ENCODE results near the gene AMIGO1.

The AMIGO1 gene

GRCh38 chr1:109501644-109502363, 7.7 kb downstream of the AMIGO1 start:
- DNase-seq: no peak

DNA sequence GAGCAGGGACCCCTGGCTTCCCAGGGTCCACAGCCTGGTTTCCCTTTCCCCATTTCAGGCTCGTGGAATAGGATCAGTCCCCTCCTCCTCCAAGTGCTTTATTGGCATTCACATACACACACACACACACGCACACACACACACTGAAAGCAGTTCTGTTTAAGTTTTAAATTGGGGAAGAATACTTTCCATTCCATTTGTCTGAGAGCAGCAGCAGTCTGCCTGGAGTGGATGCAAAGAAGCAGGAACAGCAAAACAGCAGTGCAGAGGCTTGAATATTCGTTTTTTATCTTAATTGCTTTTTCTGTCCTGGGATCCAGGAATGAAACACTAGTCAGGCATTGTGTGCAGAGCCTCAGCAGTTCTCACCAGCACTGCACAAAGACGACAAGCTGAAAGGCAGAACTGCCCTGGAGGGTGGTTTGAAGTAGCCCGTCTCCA, 8.6 kb downstream of the AMIGO1 start:
- DNase-seq: no peak

- DNase-seq: peak; percentile 63 to 73
These were observed 9.6 kb downstream of the AMIGO1 start for GRCh38 chr1:109499661-109500536.

GRCh38 chr1:109499081-109499480, 10.4 kb downstream of the AMIGO1 start:
- DNase-seq: no peak

- peak in 1 of 2 donors; percentile 43 for DNase-seq
These were observed 11.2 kb downstream of the AMIGO1 start for GRCh38 chr1:109498161-109498801.

DNA sequence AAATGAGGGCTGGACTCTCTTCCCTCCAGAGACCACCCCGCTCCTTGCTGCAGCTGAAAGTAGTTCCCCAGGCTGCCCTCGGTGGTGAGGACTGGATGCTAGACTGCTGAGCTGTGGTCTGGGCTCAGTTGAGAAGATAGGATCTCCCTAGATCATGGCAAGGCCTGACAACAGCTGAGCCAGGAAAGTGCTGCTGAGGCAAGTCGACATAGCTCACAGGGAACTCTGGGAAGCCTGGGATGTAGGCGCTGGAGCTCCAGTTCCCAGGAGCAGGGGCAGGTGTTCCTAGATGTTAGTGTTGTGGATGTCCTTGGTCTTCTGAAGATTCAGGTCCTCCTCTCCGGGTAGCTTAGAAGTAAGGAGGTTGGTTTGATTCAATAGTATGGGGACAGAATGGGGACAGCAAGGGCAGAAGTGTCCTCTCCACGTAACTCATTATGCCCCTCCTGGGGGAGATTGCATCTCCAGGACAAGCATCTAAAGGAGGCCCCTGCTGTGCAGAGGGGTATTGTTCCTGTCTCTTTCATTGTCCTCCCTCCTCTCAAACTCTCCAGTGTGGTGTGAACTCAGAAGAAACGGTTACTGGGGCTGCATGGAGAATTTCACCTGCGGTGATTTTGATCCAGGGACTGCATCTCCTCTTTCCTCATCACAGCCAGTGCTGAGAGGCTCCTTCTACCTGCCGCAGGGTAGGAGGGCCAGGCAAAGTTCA, 11.9 kb downstream of the AMIGO1 start:
- DNase-seq: no peak

GRCh38 chr1:109495738-109496137, 13.8 kb downstream of the AMIGO1 start:
- no peak for DNase-seq

DNA sequence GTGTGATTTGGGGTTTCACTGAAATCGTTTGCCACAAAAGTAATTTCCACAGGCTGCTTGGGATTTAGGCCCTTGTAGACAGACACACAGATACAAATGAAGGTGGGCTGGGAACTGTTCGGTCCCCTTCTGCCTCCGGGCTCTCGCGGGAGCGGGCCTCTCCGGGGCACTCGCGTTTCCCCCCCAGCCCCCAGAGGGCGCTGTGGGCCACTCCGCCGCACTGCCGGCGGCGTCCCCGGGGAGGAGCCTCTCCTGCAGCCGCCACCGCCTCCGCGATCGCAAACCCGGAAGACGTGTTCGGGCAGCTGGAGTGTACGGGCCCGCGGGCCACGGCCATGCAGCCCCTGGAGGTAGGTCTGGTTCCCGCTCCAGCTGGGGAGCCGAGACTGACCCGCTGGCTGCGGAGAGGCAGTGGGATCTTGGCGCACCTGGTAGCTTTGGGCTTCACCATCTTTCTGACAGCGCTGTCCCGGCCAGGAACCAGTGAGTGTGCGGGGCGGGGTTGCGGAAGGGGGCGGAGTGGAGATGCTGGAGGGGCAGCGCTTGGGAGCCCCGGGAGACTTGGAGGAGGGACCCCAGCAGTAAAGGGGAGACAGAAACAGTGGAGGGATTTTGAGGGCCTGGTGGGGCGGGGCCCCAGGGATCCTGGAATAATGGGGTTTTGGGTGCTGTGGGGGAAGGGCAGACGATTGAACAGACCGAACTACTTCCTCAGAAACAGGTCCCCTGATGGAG, 15.6 kb downstream of the AMIGO1 start, which contains the start of gene CYB561D1:
TSS of gene CYB561D1 (plus strand) at position 290 of the 735 bp plus-strand sequence. CDS start at position 336, 46 bp downstream.
- peak; percentile 86 to 89 for DNase-seq

GRCh38 chr1:109493227-109493626, 16.3 kb downstream of the AMIGO1 start:
- DNase-seq: no peak

GRCh38 chr1:109492779-109493178, 16.7 kb downstream of the AMIGO1 start:
- no peak for DNase-seq

DNA sequence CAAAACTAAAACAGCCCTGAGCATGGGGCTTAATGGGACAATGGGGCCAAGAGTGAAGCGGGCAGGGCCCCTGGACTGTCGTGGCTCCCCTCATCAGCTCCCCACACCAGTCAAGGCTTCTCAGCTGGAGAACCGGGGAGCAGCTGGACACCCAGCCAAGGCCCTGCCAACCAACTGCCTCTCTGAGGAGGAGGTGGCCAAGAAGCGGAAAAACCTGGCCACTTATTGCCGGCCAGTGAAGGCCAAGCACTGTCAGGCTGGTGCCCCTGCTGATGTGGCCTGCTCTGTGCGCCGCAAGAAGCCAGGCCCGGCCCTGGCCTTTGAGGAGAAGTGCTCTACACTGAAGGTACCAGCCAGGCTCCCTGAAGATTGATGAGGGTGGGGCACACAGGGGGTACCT, 18.2 kb downstream of the AMIGO1 start:
- DNase-seq: no peak

DNA sequence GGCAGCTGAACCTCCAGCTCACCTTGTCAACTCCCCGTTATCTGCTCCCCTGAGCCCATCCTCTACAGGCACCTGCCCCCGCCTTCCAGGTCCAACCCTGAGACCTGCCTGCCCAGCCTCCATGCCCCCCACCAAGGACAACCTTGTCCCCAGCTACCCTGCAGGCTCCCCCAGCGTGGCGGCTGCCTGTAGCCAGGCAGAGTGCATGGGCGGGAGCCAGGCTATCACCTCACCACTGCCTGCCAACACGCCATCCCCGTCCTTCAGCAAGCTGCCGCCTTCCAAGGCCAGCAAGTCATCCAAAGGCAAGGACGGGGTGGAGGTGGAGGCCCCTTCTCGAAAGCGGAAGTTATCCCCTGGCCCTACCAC, 18.6 kb downstream of the AMIGO1 start:
- DNase-seq: no peak

DNA sequence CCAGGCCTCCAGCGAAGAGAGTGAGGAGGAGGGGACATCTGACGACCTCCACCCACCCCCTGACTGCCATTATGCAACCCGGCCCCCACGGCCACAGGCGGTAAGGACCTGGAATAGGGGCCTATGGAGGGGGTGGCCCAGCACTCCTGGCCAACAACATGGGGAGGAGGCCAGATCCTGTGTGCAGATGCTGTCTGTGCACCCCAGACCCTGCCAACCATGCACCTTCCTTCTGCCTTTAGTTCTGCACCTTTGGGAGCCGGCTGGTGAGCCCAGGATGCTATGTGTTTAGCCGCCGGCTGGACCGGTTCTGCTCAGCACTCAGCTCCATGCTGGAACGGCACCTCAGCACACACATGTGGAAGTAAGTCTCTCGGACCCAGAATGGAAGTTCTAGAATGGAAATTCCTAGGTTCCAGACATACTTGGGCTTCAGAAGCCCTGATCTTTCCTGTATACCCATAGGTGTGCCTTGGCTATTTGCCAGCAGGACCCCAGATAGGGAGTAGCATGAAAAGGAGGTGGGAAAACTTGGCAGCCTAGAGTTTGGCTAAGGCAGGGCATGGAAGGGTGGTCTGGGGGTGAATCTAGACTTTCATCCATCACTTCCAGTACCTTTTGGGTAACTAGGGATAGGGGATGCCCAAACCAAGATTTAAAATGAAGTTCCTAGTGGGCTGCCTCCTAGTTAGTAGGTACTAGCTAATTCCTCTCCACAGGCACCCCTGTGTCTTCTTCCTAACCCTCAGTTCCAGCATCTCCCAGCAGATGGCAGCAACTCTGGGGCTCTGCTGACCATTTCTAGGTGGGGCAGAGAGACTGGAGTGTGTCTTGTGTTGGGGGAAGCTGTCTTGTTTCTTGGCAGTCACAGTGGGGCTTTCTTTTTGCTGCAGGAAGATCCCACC, 19.2 kb downstream of the AMIGO1 start:
- DNase-seq: peak; percentile 72 to 84

DNA sequence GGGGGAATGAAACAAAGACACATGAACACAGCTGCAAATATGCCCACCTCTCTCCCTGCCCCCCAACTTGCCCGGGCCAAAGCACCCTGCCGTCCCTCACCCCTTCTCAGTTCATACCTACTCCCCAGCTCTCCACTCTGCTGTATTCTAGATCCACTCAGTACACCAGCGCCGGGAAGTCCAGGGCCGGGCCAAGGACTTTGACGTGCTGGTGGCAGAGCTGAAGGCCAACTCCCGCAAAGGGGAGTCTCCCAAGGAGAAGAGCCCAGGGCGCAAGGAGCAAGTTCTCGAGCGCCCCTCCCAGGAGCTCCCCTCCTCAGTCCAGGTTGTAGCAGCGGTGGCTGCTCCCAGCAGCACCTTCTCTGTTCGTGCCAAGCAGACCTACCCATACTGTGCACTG, 20.8 kb downstream of the AMIGO1 start:
- no peak for DNase-seq

DNA sequence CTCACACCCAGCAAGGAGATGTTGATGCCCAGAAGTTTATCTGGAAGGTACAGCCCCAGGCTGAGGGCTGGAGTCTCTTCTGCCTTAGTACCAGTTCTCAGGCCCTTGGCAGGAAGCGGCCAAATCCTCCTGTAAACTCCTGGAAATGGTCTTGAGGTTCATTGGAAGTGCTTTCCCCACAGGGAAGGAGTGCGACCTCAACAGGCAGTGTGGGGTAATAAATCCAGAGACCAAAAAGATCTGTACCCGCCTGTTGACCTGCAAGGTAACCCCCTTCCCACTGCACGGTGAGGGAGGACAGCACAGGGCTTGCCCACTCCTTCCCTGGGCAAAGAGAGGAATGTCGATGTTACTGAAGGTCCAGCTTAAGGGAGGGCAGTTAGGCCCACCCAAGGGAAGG, 21.3 kb downstream of the AMIGO1 start:
- DNase-seq: no peak

GRCh38 chr1:109487261-109487660, 22.3 kb downstream of the AMIGO1 start:
- DNase-seq: no peak

- no peak for DNase-seq
These were observed 24.5 kb downstream of the AMIGO1 start for GRCh38 chr1:109485001-109485400.

GRCh38 chr1:109484519-109484975, 25.0 kb downstream of the AMIGO1 start:
- no peak for DNase-seq

DNA sequence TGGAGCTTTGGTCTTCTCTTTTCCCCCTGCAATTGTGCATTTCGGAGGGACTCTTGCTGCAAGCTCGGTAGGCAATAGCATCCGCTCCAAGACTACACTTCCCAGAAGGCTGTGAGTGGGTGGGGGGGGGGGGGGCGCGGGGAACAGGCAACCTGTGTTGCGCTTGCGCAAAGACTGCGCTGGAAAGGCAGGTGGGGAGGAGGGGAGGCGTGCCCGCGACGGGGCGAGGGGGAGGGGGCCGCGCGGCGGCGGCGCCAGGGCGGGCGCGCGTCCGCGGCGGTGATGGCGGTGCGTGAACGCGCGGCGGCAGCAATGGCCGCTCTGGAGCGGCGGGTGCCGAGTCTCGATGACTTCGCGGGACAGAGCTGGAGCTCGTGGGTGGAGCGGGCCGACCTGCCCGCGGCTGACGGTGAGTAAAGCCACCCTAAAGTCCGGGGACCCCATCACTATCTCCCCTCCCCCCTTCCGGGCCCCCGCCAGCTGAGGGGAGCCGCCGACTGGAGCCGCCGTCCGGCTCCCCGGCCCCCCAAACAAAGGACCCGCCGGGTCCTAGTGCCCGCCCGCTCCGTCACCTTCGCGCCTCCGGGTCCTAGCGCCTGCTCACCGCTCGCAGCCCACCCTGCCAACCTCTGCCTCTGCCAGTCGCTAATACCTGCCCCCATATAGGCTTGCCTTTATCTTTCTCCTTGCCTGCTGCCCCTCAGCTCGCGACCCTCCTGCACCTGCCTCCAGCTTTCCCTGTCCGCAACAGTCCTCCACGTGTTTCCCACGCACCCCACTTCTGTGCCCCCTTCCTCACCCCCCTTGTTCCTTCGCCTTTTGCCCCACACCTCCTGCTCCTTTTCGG, 25.6 kb downstream of the AMIGO1 start, which contains the start of gene ATXN7L2:
TSS of gene ATXN7L2 (plus strand) at position 234 of the 847 bp plus-strand sequence. CDS start at position 283, 49 bp downstream.
- peak; percentile 96 to 97 for DNase-seq

Measured in CD4-positive, alpha-beta T cell treated with Interferon alpha-2 for 1 hour (primary cell).